Activated CD4-positive, alpha-beta T cell treated with anti-CD3 and anti-CD28 coated beads, Interleukin-2, Interleukin-6, amounts not matched to agents 100 ng/mL and 50 ng/mL, durations not matched to agents 16 hours and 8 hours (primary cell): Measurements from ENCODE around the gene TFPI.
"Not testable (repeated sequence)": the region's sequence is repeated elsewhere in the genome, so short reads cannot be mapped to it uniquely, and the experiment has no call there.

Experiments used
- DNase-seq: peaks from one replicate; pipeline ENCODE4 v3.0.0-alpha.2; 2020

Gene TFPI

DNA sequence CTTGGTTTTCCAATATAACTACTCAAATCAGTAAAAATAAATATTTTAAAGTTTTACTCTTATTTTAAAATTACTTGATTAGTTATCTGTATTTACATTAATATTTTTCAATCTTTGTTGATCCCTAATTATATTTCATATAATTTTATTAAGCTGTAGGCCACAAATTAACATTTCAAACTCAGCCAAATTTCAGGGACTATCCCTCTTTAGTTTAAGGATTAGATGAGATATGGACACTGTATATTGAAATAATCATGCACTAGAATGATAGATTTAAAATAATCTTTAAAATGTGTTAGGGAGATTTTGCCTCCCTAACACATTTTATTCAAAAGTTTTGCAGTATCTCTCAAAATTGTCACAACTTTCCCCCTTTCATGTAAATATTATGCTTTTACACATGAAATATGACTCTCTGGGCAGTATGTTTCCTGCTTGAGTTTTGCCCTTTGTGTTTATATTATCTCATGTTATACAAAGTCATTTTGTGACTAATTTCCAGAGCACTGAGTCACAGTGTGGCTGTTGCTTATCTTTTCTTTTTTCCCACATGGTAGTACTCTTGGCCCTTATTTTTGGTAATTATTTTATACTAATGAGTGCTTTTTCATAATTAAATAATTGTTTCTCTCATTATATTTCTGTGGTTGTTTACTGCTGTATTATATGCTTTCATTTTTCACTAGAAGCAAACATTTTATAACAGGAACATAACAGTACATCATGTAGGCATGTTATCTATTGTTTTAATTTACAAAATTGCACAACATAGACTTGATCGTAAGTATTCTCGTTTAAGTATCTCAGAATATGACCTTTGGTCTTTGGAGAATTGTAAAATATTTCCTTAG is 1.2 kb downstream of the TFPI start:
- peak; percentile 27 for DNase-seq

DNA sequence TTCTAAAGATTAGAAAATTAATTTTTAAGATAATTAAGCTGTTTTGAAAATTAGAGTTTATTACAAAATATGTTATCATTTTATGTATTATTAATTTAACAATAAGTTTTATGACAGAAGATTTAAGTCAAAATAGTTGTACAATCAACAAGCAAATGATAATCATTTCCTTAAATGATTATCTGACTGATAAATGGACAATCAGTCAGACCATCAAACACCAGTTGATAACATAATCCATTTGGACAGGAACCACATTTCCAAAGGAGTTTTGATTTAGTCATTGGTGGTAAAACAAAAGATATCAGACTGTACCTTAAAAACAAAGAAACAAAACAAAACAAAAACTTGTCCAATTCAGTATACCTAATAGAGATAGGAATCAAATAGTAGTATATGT is 1.9 kb downstream of the TFPI start:
- DNase-seq: no peak

GRCh38 chr2:187550857-187551256 is 3.4 kb downstream of the TFPI start:
- no peak for DNase-seq

GRCh38 chr2:187549951-187550555 is 4.2 kb downstream of the TFPI start:
- no peak for DNase-seq

DNA sequence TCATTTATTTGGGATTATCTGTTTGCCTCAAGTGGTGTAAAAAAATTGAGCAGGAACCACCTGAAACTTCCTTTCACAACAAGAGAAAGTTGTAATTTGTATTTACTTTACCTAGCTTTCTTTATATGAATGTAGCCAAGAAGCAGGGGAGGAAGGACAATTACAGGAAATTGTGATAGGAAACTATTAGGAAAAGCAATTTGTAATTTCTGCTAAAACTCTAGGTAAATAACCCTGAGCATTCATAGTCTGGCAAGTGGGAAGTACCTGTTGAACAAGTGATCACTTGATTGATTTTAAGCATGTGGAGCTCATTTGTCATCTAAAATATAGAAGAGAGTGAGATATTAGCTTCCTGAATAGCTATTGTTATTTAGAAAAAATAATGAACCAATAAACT is 5.0 kb downstream of the TFPI start:
- DNase-seq: no peak

DNA sequence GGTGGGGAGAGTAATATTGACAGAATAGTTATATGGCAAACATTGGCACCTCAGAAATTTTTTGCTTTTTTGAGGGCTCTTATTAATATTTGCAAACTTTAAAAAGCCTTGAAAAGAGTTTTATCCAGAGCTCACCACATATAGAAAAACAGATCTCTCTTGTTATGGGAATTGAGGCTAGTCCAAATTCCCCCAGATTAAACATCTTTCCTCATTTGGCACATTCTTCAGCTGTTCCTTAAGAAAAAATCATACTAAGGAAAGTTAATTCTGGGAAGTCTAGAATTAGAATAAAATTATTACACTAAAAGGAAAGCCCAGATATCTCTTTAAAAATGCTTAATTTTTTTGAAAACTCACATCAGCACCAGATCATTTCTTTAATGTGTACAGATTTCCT is 5.6 kb downstream of the TFPI start:
- DNase-seq: no peak

DNA sequence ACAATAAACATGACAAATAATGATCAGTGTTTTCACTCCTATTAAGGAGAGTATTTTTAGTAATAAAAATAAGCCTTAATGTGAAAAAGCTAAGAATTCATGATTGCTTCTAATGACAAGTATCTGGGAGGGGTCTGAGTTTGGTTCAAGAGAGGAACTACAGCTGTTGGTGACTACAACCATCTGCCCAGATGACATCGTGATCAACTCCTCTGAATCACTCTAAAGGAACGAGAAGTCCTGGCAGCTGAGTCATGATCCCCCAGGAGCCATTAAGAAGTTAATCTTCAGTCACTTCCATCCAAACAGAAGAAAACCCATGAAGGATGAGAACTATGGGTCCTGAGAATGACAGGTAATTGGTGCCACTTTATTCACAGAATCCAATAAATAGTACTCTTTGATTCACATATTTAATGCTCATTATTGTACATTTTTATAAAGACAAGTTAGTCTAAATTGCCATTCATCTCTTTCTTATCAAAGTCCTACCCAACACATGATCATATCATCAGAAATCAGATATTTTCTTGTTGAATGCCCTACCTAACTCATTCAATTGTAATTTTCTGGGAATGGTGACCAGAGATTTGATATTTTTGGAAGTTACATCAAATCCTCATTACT is 6.8 kb downstream of the TFPI start:
- no peak for DNase-seq

DNA sequence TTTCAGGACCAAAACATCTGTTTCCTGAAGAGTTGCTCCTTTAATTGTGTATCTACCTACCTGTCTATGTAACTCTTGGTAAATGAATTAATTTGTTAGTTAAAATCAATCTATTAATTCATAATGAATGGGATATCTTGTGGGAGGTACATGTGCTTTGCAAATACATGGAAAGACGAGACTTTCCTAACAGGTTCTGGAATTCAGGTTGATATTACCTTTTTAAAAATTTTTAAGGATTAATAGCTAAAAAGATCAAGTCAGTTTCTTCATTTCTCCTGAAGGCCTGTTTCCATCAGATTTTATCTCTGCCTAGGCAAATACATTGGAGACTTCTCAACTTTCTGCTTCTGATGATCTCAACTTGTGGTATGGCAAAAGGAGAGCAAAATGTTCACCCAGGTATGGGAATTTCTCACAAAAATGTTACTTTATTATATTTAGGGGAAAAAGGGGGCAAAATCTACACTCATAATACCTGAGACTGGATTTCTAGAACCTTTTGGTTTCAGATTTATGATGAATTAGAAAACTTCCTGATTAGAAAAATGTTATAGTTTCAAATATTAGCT is 7.4 kb downstream of the TFPI start:
- no peak for DNase-seq

GRCh38 chr2:187545238-187545751 is 8.9 kb downstream of the TFPI start:
- DNase-seq: no peak

DNA sequence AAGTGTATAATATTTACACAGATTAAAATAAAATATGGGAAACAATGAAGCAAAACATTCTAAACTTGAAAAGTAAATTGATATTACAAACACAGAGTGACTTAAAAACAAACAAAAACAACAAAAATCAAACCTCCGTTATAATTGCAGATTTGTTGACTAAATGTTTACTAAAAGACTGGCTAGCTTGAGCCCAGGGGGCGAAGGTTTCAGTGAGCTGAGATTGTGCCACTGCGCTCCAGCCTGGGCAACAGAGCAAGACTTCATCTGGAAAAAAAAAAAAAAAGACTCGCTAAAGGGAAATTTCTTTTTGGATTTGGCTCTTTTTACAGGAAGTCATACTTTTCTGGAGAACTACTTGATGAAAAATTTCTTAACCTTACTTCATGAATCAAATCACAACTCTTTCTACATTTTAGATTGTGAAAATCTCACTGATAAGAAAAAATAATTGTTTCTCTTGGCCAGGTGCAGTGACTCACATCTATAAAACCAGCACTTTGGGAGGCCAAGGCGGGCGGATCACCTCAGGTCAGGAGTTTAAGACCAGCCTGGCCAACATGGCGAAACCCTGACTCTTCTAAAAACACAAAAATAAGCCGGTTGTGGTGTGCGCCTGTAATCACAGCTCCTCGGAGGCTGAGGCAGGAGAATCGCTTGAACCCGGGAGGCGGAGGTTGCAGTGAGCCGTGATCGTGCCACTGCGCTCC is 9.7 kb downstream of the TFPI start:
- no peak for DNase-seq

DNA sequence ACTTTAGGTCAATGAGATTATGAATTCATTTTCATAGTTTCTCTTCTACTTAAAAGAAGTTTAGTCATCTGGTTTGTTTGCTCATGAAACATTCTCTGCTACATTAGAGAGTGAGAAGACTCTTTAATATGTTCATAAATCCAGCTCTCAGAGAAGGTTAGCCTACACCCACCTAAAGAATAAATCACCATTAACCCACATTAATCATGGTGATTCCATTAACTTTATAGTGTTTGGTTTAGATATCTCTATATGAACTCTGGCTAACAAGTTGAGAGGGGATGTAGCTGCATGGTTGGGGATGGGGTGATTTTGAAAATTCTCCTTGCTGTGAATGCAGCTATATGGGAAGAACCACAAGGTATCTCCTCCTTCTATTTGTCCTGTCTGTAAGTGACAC is 10.7 kb downstream of the TFPI start:
- no peak for DNase-seq

DNA sequence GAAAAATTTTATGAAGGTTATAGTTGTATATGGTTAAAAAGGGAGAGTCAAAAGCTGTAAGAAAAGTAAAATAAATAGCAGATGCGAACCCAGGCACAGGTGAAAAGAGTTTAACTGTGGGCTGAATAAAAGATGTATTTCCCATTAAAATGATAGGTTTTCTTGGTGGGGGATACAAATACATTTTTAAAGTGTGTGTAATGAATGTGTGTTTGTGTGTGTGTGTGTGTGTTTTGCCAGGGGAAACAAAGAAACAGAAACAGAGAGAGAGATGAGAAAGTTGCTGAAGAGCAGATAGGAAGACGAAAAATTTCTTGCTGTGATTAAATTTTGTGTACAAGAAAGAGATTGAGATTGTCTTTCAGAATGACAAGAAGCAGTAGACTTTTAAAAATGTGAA is 12.1 kb downstream of the TFPI start:
- DNase-seq: no peak

GRCh38 chr2:187541086-187542085 is 12.8 kb downstream of the TFPI start:
- no peak for DNase-seq

DNA sequence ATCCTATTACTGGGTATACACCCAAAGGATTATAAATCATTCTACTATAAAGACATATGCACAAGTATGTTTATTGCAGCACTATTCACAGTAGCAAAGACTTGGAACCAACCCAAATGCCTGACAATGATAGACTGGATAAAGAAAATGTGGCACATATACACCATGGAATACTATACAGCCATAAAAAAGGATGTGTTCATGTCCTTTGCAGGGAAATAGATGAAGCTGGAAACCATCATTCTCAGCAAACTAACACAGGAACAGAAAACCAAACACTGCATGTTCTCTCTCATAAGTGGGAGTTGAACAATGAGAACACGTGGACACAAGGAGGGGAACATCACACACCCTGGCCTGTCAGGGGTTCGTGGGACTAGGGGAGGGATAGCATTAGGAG is 16.0 kb downstream of the TFPI start:
- DNase-seq: not testable (repeated sequence)

DNA sequence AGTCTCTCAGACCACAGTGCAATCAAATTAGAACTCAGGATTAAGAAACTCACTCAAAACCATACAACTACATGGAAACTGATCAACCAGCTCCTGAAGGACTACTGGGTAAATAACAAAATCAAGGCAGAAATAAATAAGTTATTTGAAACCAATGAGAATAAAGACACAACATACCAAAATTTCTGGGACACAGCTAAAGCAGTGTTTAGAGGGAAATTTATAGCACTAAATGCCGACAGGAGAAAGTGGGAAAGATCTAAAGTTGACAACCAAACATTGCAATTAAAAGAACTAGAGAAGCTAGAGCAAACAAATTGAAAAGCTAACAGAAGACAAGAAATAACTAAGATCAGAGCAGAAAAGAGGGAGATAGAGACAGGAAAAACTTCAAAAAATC is 18.9 kb downstream of the TFPI start:
- not testable (repeated sequence) for DNase-seq

- DNase-seq: no peak
Measured at GRCh38 chr2:187532333-187533120, 21.7 kb downstream of the TFPI start.

DNA sequence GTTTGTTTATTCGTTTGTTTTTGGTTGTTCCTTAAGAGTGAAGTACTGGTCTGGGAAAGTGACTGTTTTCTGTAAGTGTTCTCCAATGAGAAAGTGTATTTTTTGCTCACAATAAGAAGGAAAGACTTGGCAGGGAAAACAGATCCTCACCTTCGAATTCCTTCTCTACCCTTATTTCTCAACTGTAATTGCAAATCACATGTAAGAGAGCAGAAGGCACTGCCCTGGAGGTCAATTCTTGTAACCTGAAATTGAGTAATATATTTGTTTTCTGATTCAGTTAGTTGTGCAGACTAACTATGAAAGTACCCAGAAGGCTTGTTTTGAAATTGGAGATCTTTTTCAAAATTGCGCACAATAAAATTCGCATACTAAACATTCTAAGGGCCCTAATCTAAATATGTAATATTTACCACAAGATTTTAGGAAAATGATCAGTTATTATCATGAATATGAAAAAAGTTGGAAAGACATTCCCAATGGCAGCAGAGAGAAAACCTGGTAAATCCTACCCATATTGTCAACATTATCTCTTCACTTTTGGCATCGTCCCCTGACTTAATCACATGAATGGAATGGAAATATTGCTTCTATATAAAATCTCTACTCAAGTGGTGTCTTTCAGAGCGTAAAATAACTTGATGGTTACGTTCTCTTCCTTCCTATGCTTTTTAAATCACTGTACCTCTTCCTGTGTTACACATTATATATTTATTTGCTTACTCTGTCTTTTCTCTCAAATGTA is 24.1 kb downstream of the TFPI start:
- DNase-seq: no peak

DNA sequence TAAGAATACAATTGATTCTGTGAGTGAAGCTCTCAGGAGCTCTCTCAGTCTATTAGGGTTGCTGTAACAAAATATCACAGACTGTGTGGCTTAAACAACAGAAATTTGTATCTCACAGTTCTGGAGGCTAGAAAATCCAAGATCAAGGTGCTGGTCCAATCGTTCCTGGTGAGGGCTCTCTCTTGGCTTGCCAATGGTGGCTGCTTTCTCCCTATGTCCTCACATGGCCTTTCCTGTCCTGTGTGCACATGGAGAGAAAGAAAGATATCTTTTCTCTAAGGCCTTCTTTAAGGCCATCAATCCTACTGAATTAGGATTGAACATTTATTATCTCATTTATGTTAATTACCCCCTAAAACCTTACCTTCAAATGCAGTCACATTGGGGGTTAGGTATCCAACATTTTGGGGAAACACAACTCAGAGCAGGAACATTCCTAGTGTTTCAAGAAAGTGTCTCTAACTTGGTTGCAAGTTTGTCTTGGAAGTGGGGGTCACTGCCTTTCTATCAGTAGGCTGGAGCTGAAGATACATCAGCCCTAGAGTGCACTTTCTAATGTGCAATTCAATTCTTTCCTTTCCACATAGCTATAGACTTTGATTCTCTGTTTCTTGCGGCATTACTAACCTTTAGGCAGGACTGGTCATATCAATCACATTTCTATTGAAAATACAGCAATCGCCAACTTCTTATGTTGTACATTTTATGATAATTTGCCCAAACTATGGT is 24.8 kb downstream of the TFPI start:
- DNase-seq: no peak

- no peak for DNase-seq
Measured at GRCh38 chr2:187528042-187528441, 26.2 kb downstream of the TFPI start.
